Hepatocyte (in vitro differentiated cells): Measurements from ENCODE around the gene ZNF630.

Source experiments
- CTCF ChIP-seq: fragments of 200-600 bp; sonication (generic); IDR thresholded peaks from 2 replicates; pipeline ENCODE4 v1.5.1; 2016; ENCODE audit warnings: antibody characterized with exemption, mild to moderate bottlenecking; ENCODE audit not compliant: poor library complexity
- EZH2 ChIP-seq: fragments of 200-600 bp; sonication (generic); IDR thresholded peaks from 2 replicates; pipeline ENCODE4 v1.6.1; 2016; ENCODE audit warnings: antibody characterized with exemption, mild to moderate bottlenecking, borderline replicate concordance

- TF ChIP-seq CTCF (no peak), EZH2 (no peak)
Observed at GRCh38 chrX:48058621-48059295, 12.7 kb downstream of the ZNF630 start.
